OCI-LY7 (cell line): Measurements from ENCODE around the gene VPS26C.

Experiments used
- CTCF ChIP-seq: fragments of 200-600 bp; sonication (generic); conservative IDR thresholded peaks from 2 replicates; pipeline ENCODE4 v1.5.1; 2014; ENCODE audit warnings: mild to moderate bottlenecking, antibody characterized with exemption, low read length, moderate library complexity, mixed read lengths
- EZH2phosphoT487 ChIP-seq: fragments of 200-600 bp; sonication (generic); IDR thresholded peaks from 2 replicates; pipeline ENCODE4 v1.6.1; 2018; ENCODE audit warnings: low read depth, borderline replicate concordance, mild to moderate bottlenecking, mixed run types, antibody characterized with exemption, low read length, moderate library complexity, mixed read lengths

DNA sequence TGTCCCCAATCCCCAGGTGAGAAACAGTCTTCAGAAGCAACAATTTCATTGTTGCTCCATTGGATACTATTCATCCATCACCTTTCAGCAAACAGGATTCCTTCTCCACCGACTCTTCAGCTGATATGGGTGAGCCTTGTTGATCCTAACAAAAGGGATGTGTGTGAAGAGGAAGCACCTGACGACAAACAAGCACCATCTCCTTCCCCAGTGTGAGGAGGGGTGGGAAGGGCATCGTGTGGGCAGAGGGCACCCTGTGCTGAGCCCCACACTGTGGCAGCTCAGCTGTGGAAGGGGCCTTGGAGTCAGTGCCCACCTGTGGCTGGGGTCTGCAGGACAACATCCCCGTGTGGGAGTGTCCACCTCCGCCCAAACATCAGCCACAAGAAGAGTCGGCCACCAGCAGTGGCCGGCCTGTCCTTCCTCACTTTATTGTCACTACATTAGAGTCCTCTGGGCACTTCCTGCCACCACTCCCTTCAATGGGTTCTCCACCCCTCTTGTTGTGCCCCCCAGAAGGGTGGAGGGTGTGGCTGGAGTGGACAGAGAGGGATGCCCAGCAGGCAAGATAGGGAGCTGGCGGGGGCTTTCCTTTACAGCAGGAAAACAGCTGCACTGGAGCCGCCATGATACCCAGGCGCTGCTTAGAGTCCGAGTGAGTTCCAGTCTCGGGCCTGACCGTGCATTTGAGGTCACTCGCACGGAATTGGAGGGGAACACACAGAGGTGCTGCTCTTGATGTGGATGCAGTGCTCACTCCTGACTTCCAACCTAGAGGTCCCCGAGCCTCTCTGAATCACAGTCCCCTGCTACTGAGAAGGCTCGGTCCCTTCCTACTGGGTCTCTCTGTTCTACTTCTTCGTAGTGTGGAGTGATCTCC, 40.9 kb downstream of the VPS26C start:
- TF ChIP-seq CTCF (no peak), EZH2phosphoT487 (no peak)
